SK-N-SH (cell line): ENCODE measurements around the gene PIK3CG.
"Not testable (repeated sequence)": the region's sequence is repeated elsewhere in the genome, so short reads cannot be mapped to it uniquely, and the experiment has no call there.

Experiments
- CTCF ChIP-seq: fragments of 200-600 bp; sonication (generic); IDR thresholded peaks from 2 replicates; pipeline ENCODE4 v1.6.1; 2017; ENCODE audit warnings: antibody characterized with exemption, mild to moderate bottlenecking, moderate library complexity
- EZH2phosphoT487 ChIP-seq: fragments of 200-600 bp; sonication (generic); IDR thresholded peaks from 2 replicates; pipeline ENCODE4 v1.6.1; 2017; ENCODE audit warnings: low read depth, mixed run types, mild to moderate bottlenecking, antibody characterized with exemption, moderate library complexity, borderline replicate concordance
- FOSL2 ChIP-seq: IDR thresholded peaks from 2 replicates; pipeline ENCODE4 v1.4.0; 2012; ENCODE audit warnings: low read depth, mild to moderate bottlenecking, moderate library complexity, borderline replicate concordance
- FOXJ3 ChIP-seq: sonication (generic); formaldehyde crosslinking; IDR thresholded peaks from 2 replicates; pipeline ENCODE4 v1.5.1; 2020; ENCODE audit warnings: mild to moderate bottlenecking, missing genetic modification reagents
- JUND ChIP-seq: IDR thresholded peaks from 2 replicates; pipeline ENCODE4 v1.4.0; 2012
- RCOR1 ChIP-seq: fragments of 150-350 bp; IDR thresholded peaks from 2 replicates; pipeline ENCODE4 v1.6.1; 2017; ENCODE audit warnings: antibody characterized with exemption, low read length
- TAF1 ChIP-seq: IDR thresholded peaks from 2 replicates; pipeline ENCODE4 v1.6.1; 2012; ENCODE audit warnings: low read depth, mild to moderate bottlenecking, low read length, moderate library complexity, borderline replicate concordance
- YY1 ChIP-seq: IDR thresholded peaks from 2 replicates; pipeline ENCODE4 v1.4.0; 2012; ENCODE audit warnings: low read depth, mild to moderate bottlenecking
- TF ChIP-seq, protein P1 (sequence below): fragments of 150-350 bp; IDR thresholded peaks from 2 replicates; pipeline ENCODE4 v1.6.1; 2017; ENCODE audit warnings: antibody characterized with exemption, low read length, low read depth, borderline replicate concordance
- TF ChIP-seq, protein P2 (sequence below): IDR thresholded peaks from 2 replicates; pipeline ENCODE4 v1.6.1; 2012; ENCODE audit warnings: mild to moderate bottlenecking, low read depth, low read length, moderate library complexity

DNA sequence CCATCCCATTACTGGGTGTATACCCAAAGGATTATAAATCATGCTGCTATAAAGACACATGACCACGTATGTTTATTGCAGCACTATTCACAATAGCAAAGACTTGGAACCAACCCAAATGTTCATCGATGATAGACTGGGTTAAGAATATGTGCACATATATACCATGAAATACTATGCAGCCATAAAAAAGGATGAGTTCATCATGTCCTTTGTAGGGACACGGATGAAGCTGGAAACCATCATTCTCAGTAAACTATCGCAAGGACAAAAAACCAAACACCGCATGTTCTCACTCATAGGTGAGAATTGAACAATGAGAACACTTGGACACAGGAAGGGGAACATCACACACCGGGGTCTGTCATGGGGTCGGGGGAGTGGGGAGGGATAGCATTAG is 73.0 kb downstream of the PIK3CG start:
- TF ChIP-seq, protein P1, sequence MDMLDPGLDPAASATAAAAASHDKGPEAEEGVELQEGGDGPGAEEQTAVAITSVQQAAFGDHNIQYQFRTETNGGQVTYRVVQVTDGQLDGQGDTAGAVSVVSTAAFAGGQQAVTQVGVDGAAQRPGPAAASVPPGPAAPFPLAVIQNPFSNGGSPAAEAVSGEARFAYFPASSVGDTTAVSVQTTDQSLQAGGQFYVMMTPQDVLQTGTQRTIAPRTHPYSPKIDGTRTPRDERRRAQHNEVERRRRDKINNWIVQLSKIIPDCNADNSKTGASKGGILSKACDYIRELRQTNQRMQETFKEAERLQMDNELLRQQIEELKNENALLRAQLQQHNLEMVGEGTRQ, result not testable (repeated sequence)
- TF ChIP-seq, protein P2, sequence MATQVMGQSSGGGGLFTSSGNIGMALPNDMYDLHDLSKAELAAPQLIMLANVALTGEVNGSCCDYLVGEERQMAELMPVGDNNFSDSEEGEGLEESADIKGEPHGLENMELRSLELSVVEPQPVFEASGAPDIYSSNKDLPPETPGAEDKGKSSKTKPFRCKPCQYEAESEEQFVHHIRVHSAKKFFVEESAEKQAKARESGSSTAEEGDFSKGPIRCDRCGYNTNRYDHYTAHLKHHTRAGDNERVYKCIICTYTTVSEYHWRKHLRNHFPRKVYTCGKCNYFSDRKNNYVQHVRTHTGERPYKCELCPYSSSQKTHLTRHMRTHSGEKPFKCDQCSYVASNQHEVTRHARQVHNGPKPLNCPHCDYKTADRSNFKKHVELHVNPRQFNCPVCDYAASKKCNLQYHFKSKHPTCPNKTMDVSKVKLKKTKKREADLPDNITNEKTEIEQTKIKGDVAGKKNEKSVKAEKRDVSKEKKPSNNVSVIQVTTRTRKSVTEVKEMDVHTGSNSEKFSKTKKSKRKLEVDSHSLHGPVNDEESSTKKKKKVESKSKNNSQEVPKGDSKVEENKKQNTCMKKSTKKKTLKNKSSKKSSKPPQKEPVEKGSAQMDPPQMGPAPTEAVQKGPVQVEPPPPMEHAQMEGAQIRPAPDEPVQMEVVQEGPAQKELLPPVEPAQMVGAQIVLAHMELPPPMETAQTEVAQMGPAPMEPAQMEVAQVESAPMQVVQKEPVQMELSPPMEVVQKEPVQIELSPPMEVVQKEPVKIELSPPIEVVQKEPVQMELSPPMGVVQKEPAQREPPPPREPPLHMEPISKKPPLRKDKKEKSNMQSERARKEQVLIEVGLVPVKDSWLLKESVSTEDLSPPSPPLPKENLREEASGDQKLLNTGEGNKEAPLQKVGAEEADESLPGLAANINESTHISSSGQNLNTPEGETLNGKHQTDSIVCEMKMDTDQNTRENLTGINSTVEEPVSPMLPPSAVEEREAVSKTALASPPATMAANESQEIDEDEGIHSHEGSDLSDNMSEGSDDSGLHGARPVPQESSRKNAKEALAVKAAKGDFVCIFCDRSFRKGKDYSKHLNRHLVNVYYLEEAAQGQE, result not testable (repeated sequence)
- not testable (repeated sequence) for TF ChIP-seq CTCF; FOSL2; JUND; EZH2phosphoT487; FOXJ3 (CRISPR knock-in tag); TAF1; RCOR1; YY1
